Endodermal cell (in vitro differentiated cells): ENCODE results near the gene IQCK. TPM values are rescaled to one million over a fixed set of nuclear protein-coding genes. Genes with fewer than 3 reads are reported as not detected.

Experiments used
- DNase-seq: peaks from one replicate; pipeline ENCODE4 v3.0.0-alpha.2; 2017
- H3K27ac ChIP-seq: 2 replicates; pipeline ENCODE4 v1.5.1; 2013; ENCODE audit warnings: mild to moderate bottlenecking, low read depth, low read length, moderate library complexity
- H3K27me3 ChIP-seq: 2 replicates; pipeline ENCODE4 v1.6.1; 2013; ENCODE audit warnings: mild to moderate bottlenecking, low read length, moderate library complexity; ENCODE audit not compliant: insufficient read depth, control insufficient read depth, poor library complexity, severe bottlenecking
- H3K36me3 ChIP-seq: 2 replicates; pipeline ENCODE4 v1.7.0; 2013; ENCODE audit warnings: mild to moderate bottlenecking, low read length, moderate library complexity; ENCODE audit not compliant: control insufficient read depth, insufficient read depth
- H3K4me1 ChIP-seq: one replicate; pipeline ENCODE4 v1.7.0; 2013; ENCODE audit warnings: low read length; ENCODE audit not compliant: control insufficient read depth, insufficient read depth
- H3K4me3 ChIP-seq: 2 replicates; pipeline ENCODE4 v1.5.1; 2013; ENCODE audit warnings: mild to moderate bottlenecking, low read length, moderate library complexity
- H3K9ac ChIP-seq: 2 replicates; pipeline ENCODE4 v1.6.1; 2013; ENCODE audit warnings: mild to moderate bottlenecking, low read length, moderate library complexity; ENCODE audit not compliant: poor library complexity, severe bottlenecking; ENCODE audit errors: extremely low read depth
- H3K9me3 ChIP-seq: 2 replicates; pipeline ENCODE4 v1.6.1; 2013; ENCODE audit warnings: mild to moderate bottlenecking, low read length, moderate library complexity; ENCODE audit not compliant: control insufficient read depth
- H3K27ac Mint-ChIP-seq: 2 replicates; pipeline ENCODE4 v1.8.0; 2020; ENCODE audit warnings: mixed read lengths
- H3K27me3 Mint-ChIP-seq: 2 replicates; pipeline ENCODE4 v1.8.0; 2021; ENCODE audit warnings: mild to moderate bottlenecking, mixed read lengths; ENCODE audit not compliant: insufficient read depth
- H3K36me3 Mint-ChIP-seq: 2 replicates; pipeline ENCODE4 v1.8.0; 2020; ENCODE audit warnings: low read depth, mixed read lengths
- H3K4me1 Mint-ChIP-seq: 2 replicates; pipeline ENCODE4 v1.8.0; 2020; ENCODE audit warnings: mixed read lengths
- H3K4me3 Mint-ChIP-seq: 2 replicates; pipeline ENCODE4 v1.8.0; 2020; ENCODE audit warnings: mild to moderate bottlenecking, moderate library complexity, mixed read lengths
- H3K9me3 Mint-ChIP-seq: 2 replicates; pipeline ENCODE4 v1.8.0; 2020; ENCODE audit warnings: mild to moderate bottlenecking, mixed read lengths
- WGBS, 2 experiments: methylation state at CpG; one replicate each; pipeline versions ENCODE4 v1.1.5 to v1.1.7; 2013; ENCODE audit warnings: missing lambda C conversion rate in 2 of 2, mixed read lengths in 1 of 2; ENCODE audit not compliant: insufficient coverage in 1 of 2, insufficient read length in 1 of 2; 5-methylcytosine and 5-hydroxymethylcytosine counted together
- total RNA-seq, 2 donors: library from RNA; stranded (reverse); fragmentation: NEBNext Ultra II Directional in 1 of 2; extraction: Animal tissue kit (Norgen Biotek cat#: 25700) in 1 of 2; gene quantifications; 2 replicates in 1 of 2; 3 replicates in 1 of 2; pipeline ENCODE4 v1.2.1, GENCODE V29; 2021
- TF ChIP-seq, protein P1 (sequence below): fragments of 200-600 bp; sonication (generic); conservative IDR thresholded peaks from 2 replicates; pipeline ENCODE4 v1.5.0; 2021; ENCODE audit warnings: antibody characterized with exemption, mild to moderate bottlenecking

Gene IQCK
- total RNA-seq, 2 donors from 2014 or later, result 21.1 to 30.1 TPM

DNA sequence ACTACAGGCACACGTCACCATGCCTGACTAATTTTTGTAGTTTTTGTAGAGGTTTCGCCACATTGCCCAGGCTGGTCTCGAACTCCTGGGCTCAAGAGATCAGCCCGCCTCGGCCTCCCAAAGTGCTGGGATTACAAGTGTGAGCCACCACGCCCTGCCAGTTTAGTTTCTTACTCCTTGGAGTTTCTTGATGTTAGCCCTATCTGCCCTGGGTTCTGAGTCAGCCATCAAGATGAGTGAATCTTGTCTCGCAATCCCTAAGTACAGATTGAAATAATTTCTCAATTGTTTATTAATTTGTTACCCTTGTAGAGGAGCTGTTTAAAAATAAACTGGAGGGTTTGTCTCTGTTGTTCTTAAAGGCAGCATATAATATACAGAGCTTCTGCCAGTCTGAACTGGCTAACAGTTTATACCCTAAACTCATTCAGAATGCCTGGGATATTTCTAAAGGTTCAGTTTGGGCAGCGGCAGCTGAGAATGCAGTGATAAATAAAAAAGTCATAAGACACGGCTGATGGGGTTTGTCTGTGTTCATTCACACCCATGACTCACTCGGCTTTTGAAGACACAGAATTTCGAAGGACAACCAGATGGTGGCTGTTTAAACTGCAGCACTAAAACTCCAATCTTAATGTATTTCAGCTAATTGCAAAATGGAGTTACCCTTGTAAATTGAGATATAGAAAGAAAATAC, 127.0 kb downstream of the IQCK start:
- no peak overlapping the region for H3K4me3 ChIP-seq
- no peaks in the 10 kb centered on the region for H3K36me3 ChIP-seq
- no peak overlapping the region for H3K27ac Mint-ChIP-seq
- H3K27me3 ChIP-seq, result no peaks in the 10 kb centered on the region
- no peak overlapping the region for H3K4me3 Mint-ChIP-seq
- peaks cover 2% of the 10 kb centered on the region for H3K4me1 ChIP-seq
- TF ChIP-seq, protein P1, sequence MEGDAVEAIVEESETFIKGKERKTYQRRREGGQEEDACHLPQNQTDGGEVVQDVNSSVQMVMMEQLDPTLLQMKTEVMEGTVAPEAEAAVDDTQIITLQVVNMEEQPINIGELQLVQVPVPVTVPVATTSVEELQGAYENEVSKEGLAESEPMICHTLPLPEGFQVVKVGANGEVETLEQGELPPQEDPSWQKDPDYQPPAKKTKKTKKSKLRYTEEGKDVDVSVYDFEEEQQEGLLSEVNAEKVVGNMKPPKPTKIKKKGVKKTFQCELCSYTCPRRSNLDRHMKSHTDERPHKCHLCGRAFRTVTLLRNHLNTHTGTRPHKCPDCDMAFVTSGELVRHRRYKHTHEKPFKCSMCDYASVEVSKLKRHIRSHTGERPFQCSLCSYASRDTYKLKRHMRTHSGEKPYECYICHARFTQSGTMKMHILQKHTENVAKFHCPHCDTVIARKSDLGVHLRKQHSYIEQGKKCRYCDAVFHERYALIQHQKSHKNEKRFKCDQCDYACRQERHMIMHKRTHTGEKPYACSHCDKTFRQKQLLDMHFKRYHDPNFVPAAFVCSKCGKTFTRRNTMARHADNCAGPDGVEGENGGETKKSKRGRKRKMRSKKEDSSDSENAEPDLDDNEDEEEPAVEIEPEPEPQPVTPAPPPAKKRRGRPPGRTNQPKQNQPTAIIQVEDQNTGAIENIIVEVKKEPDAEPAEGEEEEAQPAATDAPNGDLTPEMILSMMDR, result no peak
- H3K9me3 ChIP-seq, result peaks cover 7% of the 10 kb centered on the region
- H3K27me3 Mint-ChIP-seq, result no peaks in the 10 kb centered on the region
- H3K36me3 Mint-ChIP-seq, result peaks cover 10% of the 10 kb centered on the region
- WGBS, 2 experiments, result 92 to 100% methylated on average over 6 to 11 of the region's 11 CpGs
- no peaks in the 10 kb centered on the region for H3K9me3 Mint-ChIP-seq
- peaks cover 9% of the 10 kb centered on the region for H3K4me1 Mint-ChIP-seq
- DNase-seq, result no peak
- H3K9ac ChIP-seq, result no peak overlapping the region
- H3K27ac ChIP-seq, result no peak overlapping the region

GRCh38 chr16:19846436-19846835, 128.4 kb downstream of the IQCK start:
- H3K4me1 Mint-ChIP-seq, result peaks cover 11% of the 10 kb centered on the region
- H3K27me3 ChIP-seq, result no peaks in the 10 kb centered on the region
- no peaks in the 10 kb centered on the region for H3K9me3 Mint-ChIP-seq
- H3K9me3 ChIP-seq, result peaks cover 7% of the 10 kb centered on the region
- TF ChIP-seq, protein P1, result no peak
- peaks cover 6% of the 10 kb centered on the region for H3K4me1 ChIP-seq
- H3K36me3 ChIP-seq, result no peaks in the 10 kb centered on the region
- no peaks in the 10 kb centered on the region for H3K27me3 Mint-ChIP-seq
- H3K4me3 ChIP-seq, result no peak overlapping the region
- H3K36me3 Mint-ChIP-seq, result peaks cover 11% of the 10 kb centered on the region
- no peak overlapping the region for H3K9ac ChIP-seq
- H3K27ac ChIP-seq, result no peak overlapping the region
- H3K4me3 Mint-ChIP-seq, result no peak overlapping the region
- no peak for DNase-seq
- no peak overlapping the region for H3K27ac Mint-ChIP-seq
- 92 to 99% methylated on average over 4 to 5 of the region's 5 CpGs for WGBS, 2 experiments

GRCh38 chr16:19848756-19849155, 130.7 kb downstream of the IQCK start:
- Mint-ChIP-seq H3K27ac (no peak overlapping the region), H3K27me3 (no peaks in the 10 kb centered on the region), H3K9me3 (no peaks in the 10 kb centered on the region), H3K4me3 (no peak overlapping the region), H3K4me1 (peaks cover 6% of the 10 kb centered on the region), H3K36me3 (peaks cover 11% of the 10 kb centered on the region)
- H3K27ac ChIP-seq, result no peak overlapping the region
- peaks cover 4% of the 10 kb centered on the region for H3K4me1 ChIP-seq
- WGBS, 2 experiments, result 89 to 90% methylated on average over 2 to 3 of the region's 3 CpGs
- H3K4me3 ChIP-seq, result no peak overlapping the region
- no peak for DNase-seq
- TF ChIP-seq, protein P1, result no peak
- H3K9ac ChIP-seq, result no peak overlapping the region
- peaks cover 2% of the 10 kb centered on the region for H3K9me3 ChIP-seq
- H3K36me3 ChIP-seq, result no peaks in the 10 kb centered on the region
- H3K27me3 ChIP-seq, result no peaks in the 10 kb centered on the region
